DMS53 (cell line): ENCODE results near the gene JADE2.

Source experiments
- DNase-seq: peaks from one replicate; lab custom pipeline; 2025; lab: John Stamatoyannopoulos, UW

JADE2 gene

GRCh38 chr5:134530301-134531077 is 5.0 kb downstream of the JADE2 start:
- DNase-seq = no peak

- DNase-seq = no peak
Observed at GRCh38 chr5:134533115-134533815, 7.8 kb downstream of the JADE2 start.

- DNase-seq = no peak
Observed at GRCh38 chr5:134534058-134534725, 8.7 kb downstream of the JADE2 start.

GRCh38 chr5:134534726-134535110 is 9.2 kb downstream of the JADE2 start:
- DNase-seq = no peak

GRCh38 chr5:134536876-134537275 is 11.4 kb downstream of the JADE2 start:
- no peak for DNase-seq

- DNase-seq = no peak
Observed at GRCh38 chr5:134537297-134537696, 11.8 kb downstream of the JADE2 start.

GRCh38 chr5:134538296-134538695 is 12.8 kb downstream of the JADE2 start:
- no peak for DNase-seq

- no peak for DNase-seq
Observed at GRCh38 chr5:134539732-134540131, 14.3 kb downstream of the JADE2 start.

GRCh38 chr5:134540747-134541733 is 15.6 kb downstream of the JADE2 start:
- DNase-seq = no peak

- no peak for DNase-seq
Observed at GRCh38 chr5:134541736-134542376, 16.4 kb downstream of the JADE2 start.

GRCh38 chr5:134543820-134544614 is 18.5 kb downstream of the JADE2 start:
- no peak for DNase-seq

GRCh38 chr5:134545070-134545868 is 19.8 kb downstream of the JADE2 start:
- DNase-seq = no peak

- DNase-seq = no peak
Observed at GRCh38 chr5:134547066-134547465, 21.6 kb downstream of the JADE2 start.

GRCh38 chr5:134547579-134547978 is 22.1 kb downstream of the JADE2 start:
- no peak for DNase-seq

- no peak for DNase-seq
Observed at GRCh38 chr5:134547999-134548658, 22.7 kb downstream of the JADE2 start.

- no peak for DNase-seq
Observed at GRCh38 chr5:134549714-134550113, 24.2 kb downstream of the JADE2 start.

GRCh38 chr5:134550271-134551214 is 25.1 kb downstream of the JADE2 start:
- no peak for DNase-seq

GRCh38 chr5:134551901-134552300 is 26.4 kb downstream of the JADE2 start:
- DNase-seq = no peak
